Measurements from ENCODE around the gene ASPG.

Gene ASPG

DNA sequence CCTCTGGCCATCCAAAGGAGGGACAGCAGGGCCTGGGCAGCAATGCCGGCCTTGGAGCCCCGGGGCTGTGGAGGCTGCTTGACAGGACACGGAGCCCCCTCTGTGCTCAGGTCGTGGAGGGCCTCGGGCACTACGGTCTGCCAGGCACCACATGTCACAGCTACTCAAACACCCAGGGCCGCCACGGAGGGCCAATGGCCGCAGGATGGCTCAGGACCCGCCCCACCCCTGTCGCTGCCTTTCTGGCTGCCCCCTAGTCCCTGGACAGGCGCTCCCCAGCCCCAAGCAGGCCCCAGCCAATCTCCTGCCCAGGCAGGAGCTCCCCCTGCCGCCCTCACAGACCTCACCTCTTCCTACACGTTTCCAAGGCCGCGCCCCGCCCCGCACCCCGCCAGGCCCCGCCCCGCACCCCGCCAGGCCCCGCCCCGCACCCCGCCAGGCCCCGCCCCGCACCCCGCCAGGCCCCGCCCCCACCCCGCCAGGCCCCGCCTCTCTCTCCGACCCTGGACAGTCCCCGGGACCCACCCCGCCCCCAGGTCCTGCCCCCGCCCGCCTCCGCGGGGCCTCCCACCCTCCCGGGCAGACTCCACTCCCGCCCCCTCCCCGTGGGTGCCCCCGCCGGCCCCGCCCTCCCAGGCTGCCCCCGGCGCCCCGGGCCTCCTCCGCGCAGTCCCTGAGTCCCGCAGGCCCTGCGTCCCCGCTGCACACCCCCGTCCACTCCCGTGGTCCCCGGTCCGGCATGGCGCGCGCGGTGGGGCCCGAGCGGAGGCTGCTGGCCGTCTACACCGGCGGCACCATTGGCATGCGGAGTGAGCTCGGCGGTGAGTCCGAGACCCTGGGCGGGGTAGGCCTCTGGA is at the start of gene ASPG:
TSS of gene ASPG (plus strand) at position 669 of the 857 bp plus-strand sequence. CDS start at position 740, 71 bp downstream.
- no peak for DNase-seq (ENCODE audit: low read depth in 4 of 4, low spot score in 1 of 4)

DNA sequence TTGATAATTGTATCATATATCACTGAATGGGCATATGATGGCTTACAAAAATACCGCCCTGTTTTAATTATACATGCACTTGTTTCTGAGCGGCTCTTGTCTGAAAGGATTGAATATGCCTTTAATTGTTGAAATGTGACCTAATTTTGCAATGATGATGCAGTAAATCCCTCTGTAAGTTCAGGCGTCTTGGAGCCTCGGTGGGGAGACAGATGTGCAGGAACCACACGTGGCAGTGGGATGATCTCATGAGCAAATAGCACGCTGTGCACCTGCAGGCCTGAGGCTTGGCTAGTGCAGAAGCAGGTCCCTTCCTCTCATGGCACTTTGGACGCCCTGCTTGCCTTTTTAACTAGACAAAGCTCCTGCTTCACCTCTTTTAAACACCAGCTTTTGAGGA is 49.3 kb upstream of the ASPG start:
- no peak for DNase-seq (ENCODE audit: low read depth in 4 of 4, low spot score in 1 of 4)

DNA sequence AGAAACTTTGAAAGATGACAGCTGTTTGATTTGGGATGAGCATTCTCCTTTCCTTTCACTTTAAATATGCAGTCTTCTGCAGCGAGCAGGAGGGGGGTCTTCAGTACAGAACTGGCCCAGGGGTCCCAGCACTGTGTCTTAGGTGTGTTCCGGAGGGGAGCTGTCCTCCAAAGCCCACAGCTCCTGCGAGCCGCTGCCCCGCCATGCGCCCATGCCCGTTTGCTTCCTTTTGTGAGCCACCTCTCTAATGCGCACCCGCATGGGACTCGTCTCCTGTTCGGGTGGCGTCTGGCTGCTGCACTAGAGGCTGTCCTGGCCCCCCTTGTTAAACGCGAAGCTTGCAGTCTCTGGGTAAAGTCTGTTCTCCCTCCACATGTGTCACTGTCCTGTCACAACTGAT is 48.4 kb upstream of the ASPG start:
- no peak for DNase-seq (ENCODE audit: low read depth in 4 of 4, low spot score in 1 of 4)

DNA sequence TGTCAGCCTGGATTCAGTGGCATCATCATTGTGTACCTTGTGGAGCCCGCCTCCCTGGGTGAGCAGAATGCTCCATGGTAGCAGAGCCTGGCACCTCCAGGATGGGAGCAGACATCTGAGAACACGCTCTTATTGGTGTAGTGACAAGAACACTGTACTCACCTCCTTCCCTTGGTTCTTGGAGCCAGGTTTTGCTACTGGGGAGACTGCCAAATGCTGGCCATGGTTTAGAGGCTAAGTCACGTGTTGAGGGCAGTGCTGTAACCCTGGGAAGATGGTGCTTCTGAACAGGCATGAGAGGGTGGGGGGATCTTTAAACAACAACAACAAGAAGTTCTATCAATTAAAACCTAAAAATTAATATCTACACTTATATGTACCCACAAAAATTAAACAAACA is 47.6 kb upstream of the ASPG start:
- no peak for DNase-seq (ENCODE audit: low read depth in 4 of 4, low spot score in 1 of 4)

DNA sequence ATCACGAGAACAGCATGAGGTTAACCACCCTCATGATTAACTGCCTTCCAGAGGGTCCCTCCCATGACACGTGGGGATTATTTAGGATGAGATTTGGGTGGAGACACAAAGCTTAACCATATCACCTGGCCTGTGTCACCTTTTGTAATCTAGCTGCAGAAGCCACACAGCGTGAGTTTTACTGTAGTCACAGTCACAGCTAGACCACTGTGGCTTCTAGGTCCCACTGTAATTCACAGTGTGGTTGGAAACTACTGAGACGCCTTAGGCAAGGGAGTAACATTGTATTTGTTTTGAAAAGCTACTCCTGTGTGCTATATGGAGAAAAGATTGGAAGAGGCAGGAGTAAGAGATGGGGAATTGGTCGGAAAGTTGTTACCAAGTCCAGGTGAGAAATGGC is 46.3 kb upstream of the ASPG start:
- no peak for DNase-seq (ENCODE audit: low read depth in 4 of 4, low spot score in 1 of 4)

DNA sequence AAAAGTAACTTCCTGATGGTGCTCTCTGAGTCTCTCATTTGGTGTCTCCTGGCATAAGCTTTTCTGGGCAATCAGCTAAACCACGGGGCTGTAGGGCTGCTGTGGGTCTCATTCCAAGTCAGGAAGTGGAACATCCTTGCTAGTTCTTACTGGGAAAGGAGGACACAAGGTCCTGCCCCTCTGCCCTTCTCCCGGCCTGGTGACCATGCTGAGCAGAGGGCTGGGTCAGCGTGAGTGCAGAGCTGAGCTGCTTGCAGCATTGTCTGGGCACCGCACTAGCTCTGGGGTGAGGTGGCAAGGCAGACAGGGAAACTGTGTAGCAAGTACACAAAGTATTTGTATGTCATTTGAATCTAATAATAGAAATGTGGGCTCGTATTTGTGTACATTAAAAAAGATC is 45.0 kb upstream of the ASPG start:
- DNase-seq (ENCODE audit: low read depth in 4 of 4, low spot score in 1 of 4) = no peak

DNA sequence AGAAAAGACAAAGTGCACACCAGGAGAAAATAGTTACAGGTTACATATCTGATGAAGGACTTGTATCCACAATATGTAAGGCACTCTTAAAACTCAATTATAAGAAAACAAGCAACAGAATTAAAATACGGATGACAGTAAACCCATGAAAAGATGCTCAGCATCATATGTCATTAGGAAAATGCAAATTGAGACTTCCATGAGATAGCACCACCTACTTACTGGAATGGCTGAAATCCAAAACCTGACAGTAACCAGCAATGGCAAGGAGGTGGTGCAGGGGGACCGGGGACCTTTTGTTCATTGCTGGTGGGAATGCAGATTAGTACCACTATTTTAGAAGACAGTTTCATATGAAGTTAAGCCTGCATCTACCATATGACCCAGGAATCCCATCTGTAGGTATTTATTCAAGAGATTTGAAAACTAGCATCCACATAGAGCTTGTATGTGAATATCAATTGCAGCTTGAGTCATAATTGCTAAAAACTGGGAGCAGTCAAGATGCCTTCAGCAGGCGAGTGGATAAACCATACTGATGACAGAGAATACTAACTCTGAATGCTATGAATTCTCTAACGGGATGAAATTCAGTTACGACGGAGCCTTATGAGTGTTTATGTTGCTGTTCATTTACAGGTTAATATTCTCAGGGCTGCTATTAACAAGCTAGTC is 43.9 kb upstream of the ASPG start:
- no peak for DNase-seq (ENCODE audit: low read depth in 4 of 4, low spot score in 1 of 4)

DNA sequence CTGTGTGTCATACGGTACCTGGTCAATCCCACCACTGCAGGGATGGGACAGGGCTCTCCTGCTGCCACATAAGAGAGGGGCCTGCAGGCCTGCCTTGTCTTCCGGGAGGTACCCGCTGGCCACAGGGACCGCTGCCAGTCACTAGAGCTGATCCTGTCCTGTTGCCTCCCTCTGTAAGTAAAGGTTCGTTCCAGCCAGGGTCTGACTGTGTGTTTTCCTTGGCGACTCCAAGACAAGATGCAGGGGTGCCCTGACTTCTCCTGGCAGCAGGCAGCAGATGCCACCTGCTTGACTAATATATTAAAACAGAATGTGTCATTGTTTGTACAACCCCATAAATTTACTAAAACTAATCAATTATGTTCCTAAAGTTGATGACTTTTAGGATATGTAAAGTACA is 41.5 kb upstream of the ASPG start:
- DNase-seq (ENCODE audit: low read depth in 4 of 4, low spot score in 1 of 4) = no peak

DNA sequence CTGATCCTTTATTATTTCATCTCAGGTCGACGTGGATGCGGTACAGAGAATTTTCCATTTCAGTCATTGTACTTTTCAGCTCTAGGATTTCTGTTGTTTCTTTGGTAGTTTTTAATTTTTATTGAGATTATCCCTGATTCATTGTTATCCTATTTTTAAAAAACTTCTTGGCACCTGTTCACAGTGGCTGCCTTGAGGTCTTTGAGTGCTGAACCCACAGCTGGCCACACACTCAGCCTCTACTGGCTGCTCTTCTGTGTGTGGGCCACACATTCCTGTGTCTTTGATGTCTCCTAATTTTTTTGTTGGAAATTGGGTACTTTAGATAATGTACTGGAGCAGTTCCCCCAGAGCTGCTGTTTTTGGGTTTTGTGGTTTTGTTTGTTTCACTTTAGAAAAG is 37.7 kb upstream of the ASPG start:
- DNase-seq (ENCODE audit: low read depth in 4 of 4, low spot score in 1 of 4) = no peak

DNA sequence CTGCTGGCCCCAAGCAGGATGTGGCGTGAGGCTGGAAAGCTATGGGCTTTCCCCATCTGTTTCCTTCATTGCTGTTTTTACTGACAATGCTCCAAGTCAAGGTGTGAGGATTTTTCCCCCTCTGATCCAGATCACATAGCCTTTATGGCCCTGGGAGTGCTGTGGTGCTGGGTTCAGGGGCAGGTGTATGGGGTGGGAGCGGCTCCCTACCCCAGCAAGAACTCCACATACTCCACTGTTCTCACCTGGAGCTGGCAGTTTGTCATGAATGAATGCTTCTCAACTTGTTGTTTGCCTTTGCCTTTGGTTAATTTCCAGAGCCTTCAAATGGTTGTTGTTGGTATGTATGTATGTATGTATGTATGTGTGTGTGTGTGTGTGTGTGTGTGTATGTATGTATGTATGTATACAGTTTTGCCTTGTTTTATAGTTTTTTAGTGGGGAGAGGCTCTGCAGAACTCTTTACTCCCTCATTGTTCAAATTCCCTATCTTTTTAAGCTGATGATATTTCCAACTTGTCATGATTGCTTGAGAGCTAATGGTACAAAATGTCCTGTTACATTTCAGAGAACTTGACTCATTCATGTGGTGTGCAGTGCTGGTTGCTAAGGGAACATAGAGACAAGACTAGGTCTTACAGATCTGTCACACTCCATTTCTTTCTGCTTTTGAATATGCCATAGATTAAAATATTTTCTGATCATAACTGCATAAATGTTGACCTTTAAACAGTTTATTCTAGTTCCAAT is 36.6 kb upstream of the ASPG start:
- DNase-seq (ENCODE audit: low read depth in 4 of 4, low spot score in 1 of 4) = no peak

DNA sequence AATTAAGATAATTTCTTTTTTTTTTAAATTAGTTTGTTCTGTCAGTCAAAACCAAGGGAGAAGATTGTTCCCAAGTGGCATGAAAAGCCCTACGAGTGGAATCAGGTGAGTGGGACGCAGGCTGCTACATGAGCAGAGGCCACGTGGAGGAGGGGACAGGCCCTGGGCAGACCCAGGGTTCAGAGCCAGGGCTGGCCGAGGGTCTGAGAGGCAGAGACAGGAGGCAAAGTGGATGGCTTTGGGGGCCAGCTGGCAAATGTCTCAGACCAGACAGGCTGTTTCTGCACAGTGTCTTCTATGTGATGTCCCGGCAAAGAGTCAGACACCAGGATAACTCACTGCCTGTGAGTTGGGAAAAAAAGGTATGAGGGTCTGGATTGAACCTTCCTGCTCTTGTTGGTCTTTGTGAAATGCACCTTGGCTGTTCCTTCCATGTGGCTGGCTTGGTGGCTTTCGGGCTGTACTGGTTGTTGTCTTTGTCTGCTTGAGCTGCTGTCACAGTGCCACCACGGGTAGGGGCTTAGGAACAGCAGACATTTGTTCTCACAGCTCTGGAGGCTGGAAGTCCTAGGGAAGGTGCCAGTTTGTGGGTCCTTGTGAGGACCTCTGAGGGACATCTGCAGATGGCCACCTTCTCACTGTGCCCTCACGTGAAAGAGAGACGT is 35.8 kb upstream of the ASPG start:
- no peak for DNase-seq (ENCODE audit: low read depth in 4 of 4, low spot score in 1 of 4)

DNA sequence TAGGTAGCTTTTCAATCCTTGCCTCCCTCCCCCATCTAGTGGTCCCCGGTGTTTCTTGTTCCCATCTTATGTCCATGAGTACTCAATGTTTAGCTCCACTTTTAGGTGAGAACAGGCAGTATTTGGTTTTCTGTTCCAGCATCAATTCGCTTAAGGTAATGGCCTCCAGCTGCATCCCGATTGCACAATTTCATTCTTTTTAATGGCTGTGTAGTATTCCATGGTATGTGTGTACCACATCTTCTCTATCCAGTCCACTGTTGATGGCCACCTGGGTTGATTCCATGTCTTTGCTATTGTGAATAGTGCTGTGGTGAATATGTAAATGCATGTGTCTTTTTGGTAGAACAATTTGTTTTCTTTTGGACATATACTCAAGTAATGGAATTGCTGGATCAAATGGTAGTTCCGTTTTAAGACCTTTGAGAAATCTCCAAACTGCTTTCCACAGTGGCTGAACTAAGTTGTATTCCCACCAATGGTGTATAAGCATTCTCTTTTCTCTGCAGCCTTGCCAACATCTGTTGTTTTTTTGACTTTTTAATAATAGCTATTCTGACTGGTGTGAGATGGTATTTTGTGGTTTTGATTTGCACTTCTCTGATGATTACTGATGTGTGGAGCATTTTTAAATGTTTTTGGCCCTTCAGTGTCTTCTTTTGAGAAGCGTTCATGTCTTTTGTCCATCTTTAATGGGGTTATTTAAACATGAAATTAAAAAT is 34.2 kb upstream of the ASPG start:
- no peak for DNase-seq (ENCODE audit: low read depth in 4 of 4, low spot score in 1 of 4)

DNA sequence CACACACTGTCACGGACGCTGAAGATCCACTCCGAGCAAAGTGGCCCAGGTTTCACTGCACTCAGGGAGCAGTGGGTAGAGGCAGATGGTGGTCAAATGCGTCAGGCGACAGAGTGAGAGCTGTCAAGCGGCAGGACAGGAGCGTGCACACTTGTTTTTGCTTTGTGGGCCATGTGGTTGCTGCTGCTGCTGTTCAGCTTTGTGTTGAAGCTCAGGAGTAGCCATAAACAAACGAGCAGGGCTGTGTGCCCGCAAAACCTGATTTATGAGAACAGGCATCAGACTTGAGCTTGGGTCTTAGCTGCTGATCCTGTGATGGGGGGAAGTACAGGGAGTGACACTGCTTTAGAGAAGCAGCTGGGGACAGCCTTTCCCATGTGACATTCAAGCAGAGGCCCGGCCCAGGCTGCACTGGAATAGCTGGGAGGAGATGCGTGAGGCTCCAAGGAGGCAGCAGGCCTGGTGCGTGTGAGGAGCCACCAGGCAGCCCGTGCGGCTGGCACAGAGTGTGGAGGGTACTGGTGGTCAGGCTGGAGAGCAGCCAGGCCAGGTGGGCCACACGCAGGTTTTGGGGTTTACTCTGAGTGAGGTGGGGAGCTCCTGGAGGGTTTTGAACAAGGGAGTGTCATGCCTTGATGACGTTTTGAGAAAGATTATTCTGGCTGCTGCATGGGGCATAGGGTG is 31.1 kb upstream of the ASPG start:
- DNase-seq (ENCODE audit: low read depth in 4 of 4, low spot score in 1 of 4) = no peak

DNA sequence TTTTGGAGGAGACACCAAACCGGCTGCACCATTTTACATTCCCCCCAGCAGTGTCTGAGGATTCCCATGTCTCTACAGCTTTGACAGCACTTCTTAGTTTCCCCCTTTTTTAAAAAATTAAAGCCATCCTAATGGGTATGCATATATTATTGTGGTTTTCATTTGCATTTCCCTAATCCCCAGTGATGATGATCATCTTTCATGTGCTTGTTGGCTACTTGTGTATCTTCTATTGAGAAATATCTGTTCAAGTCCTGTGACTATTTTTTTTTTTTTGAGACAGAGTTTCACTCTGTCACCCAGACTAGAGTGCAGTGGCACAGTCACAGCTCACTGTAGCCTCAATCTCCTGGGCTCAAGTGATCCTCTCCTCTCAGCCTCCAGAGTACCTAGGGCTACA is 23.2 kb upstream of the ASPG start:
- no peak for DNase-seq (ENCODE audit: low read depth in 4 of 4, low spot score in 1 of 4)

DNA sequence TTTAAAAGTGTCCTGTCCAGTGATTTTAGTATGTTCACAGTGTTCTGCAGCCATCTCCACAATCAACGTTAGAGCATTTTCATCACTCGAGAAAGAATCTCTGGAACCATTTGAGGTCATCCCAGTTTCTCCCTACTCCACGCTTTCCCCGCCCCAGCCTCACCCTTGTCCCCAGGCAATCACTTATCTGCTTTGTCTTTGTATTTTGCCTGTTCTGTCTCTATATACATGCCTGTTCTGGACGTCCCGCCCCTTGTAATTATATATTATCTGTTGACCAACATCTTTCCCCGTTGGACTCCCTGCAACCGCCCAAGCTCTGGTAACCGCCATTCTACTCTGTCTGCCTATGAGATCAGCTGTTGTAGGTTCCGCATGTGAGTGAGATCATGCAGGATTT is 21.5 kb upstream of the ASPG start:
- DNase-seq (ENCODE audit: low read depth in 4 of 4, low spot score in 1 of 4) = no peak

DNA sequence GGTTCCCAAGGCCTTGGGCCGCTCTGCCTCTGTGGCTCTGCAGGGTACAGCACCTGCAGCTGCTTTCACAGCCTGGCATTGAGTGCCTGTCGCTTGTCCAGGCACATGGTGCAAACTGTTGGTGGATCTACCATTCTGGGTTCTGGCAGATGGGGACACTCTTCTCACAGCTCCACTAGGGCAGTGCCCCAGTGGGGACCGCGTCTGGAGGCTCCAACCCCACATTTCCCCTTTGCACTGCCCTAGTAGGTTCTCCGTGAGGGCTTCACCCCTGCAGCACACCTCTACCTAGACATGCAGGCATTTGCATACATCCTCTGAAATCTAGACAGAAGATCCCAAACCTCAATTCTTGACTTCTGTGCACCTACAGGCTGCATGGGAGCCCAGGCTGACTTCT is 19.2 kb upstream of the ASPG start:
- DNase-seq (ENCODE audit: low read depth in 4 of 4, low spot score in 1 of 4) = no peak

DNA sequence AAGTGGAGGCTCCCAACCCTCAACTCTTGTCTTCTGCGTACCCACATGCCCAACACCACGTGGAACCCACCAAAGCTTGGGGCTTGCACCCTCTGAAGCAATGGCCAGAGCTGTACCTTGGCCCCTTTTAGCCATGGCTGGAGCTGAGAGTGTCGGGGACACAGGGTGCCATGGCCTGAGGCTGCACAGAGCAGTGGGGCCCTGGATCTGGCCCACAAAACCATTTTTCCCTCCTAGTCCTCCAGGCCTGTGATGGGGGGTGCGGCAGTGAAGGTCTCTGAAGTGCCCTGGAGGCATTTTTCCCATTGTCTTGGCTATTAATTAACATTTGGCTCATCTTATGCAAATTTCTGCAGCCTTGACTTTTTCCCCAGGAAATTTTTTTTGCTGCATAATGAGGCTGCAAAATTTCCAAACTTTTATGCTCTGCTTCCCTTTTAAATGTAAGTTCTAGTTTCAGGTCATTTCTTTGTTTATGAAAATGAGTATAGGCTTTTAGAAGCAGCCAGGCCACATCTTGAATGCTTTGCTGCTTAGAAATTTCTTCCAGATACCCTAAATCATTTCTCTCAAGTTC is 18.7 kb upstream of the ASPG start:
- DNase-seq (ENCODE audit: low read depth in 4 of 4, low spot score in 1 of 4) = no peak

DNA sequence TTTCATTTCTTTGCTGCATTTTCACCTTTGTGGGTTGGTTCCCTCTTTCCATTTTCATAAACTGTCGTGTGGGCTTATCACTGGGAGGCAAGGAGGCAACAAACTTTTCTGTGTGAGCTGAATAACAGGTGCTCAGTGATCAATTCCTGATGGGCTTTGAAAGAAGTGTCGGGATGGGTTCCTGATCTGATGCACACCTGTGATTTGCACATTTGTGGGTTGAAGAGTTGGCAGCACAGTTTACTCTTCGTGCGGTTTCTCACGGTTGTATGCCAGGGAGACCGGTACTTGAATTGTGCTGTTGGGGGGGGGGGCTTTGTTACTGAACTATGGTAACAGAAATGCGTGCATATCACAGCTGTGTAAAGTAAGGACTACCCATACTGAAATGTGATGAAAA is 16.0 kb upstream of the ASPG start:
- DNase-seq (ENCODE audit: low read depth in 4 of 4, low spot score in 1 of 4) = no peak

DNA sequence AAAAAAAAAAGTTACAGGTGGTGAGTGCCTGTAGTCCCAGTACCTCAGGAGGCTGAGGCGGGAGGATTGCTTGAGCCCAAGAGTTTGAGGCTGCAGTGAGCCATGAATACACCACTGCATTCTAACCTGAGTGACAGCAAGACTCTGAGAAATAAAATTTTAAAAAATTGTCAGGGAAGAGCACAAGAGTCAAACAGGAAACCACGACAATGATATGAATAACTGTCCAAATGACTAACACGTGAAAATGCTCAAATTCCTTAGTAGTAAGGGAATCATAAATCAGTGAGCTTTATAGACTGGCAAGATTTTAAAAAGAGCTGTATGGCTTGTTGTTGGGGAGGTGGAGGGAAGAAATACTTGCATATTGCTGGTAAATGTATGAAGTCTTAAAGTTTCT is 12.9 kb upstream of the ASPG start:
- DNase-seq (ENCODE audit: low read depth in 4 of 4, low spot score in 1 of 4) = no peak

DNA sequence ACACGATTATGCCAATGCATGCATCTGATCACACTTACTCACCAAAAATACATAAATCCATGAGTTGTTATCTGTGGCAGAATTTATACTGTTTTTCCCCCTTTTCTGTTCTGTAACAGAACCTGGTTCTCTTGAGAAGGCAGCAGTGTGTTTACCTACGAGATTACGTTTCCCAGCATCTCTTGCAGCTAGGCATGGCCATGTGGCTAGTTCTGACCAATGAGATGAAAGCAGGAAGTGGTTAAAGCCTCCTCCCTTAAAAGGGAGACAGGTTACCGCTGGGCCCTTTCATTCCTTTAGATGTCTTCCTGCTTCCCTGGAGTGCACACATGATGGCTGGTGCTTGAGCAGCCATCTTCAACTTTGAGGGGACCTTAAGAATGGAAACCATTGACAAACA is 11.7 kb upstream of the ASPG start:
- no peak for DNase-seq (ENCODE audit: low read depth in 4 of 4, low spot score in 1 of 4)
